HG03565 (cell line): ENCODE data around the gene ACBD4.
"Not testable (repeated sequence)": the region's sequence is repeated elsewhere in the genome, so short reads cannot be mapped to it uniquely, and the experiment has no call there.

ENCODE experiments used
- ATAC-seq: cut with Tn5 transposase; IDR thresholded peaks from one replicate; pipeline ENCODE4 v1.9.1; 2021; ENCODE audit warnings: mild to moderate bottlenecking, moderate library complexity; ENCODE audit not compliant: unreplicated experiment

ACBD4 gene

DNA sequence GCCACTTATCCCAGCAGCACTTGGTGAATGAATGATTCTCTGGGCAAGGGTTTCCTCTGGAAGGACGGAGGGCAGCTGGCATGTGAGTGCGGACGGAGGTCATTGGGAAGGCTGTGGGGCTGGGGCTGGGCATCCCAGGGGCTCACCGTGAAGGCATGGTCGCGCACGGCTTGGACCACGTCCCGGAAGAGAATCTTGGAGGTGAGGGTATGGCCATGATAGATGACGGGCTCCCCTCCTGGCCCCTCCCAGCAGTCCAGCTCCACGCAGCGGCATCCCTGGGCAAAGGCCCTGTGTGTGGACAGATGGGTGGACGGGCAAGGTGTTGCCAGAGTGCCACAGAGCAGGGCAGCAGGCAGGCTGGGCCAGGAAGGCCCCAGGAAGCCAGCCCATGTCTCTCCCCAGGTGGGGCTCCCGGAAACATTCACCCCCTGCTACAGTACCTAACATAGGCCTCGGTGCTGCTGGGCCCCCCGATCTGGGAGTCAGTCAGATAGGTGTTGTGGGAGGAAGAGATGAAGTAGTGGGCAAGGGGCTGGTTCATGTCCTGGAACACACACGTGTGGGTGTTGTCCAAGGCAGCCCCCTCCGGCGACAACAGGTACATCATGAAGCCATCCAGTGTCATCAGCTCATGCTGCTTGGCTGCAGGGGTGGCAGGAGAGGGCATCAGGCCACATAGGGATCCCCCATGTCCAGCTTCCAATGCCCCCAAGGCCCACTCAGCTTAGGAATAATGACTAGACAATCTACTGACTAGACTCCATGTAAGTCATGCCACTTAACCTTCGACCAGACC is 17.4 kb upstream of the ACBD4 start:
- no peak for ATAC-seq

- ATAC-seq = no peak
Observed at GRCh38 chr17:45118691-45119090, 16.8 kb upstream of the ACBD4 start.

- ATAC-seq = no peak
Observed at GRCh38 chr17:45119964-45120363, 15.5 kb upstream of the ACBD4 start.

DNA sequence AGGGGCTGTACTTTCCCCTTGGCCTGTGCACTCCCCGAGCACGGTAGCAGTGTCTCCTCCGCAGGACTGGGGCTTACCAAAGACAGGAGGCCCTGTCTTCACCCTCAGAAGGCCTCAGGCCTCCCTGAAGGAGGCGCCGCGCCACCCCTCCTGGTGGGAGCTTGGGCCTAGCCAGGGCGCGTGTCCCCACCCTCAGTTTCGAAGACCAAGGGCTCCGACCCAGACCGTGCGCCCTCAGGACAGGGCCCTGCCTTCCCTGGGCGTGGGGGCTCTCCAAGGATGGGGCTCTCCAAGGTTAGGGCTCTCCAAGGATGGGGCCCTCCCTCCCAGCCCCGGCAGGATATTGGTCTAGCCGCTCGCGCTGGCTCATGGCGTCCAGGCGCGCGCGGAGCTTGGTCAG is 14.9 kb upstream of the ACBD4 start:
- ATAC-seq = no peak

- ATAC-seq = no peak
Observed at GRCh38 chr17:45121055-45121454, 14.4 kb upstream of the ACBD4 start.

- no peak for ATAC-seq
Observed at GRCh38 chr17:45123076-45123770, 12.3 kb upstream of the ACBD4 start.

GRCh38 chr17:45123930-45124796 is 11.3 kb upstream of the ACBD4 start:
- no peak for ATAC-seq

- ATAC-seq = not testable (repeated sequence)
Observed at GRCh38 chr17:45124797-45125122, 10.7 kb upstream of the ACBD4 start.

DNA sequence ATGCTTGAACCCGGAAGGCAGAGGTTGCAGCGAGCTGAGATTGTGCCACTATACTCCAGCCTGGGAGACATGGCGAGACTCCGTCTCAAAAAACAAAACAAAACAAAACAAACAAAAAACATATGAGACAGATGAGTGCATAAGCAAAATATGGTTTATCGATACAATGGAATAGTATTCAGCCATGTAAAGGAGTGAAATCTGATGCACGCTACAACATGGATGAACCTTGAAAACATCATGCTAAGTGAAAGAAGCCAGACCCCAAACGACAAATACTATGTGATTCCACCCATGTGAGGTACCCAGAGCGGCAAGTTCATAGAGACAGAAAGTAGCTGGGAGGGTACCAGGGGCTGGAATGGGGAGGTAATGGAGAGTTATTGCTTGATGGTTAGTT is 10.0 kb upstream of the ACBD4 start:
- no peak for ATAC-seq

- no peak for ATAC-seq
Observed at GRCh38 chr17:45127207-45127547, 8.3 kb upstream of the ACBD4 start.

- no peak for ATAC-seq
Observed at GRCh38 chr17:45127548-45128300, 7.8 kb upstream of the ACBD4 start.

GRCh38 chr17:45128331-45128730 is 7.2 kb upstream of the ACBD4 start:
- no peak for ATAC-seq

DNA sequence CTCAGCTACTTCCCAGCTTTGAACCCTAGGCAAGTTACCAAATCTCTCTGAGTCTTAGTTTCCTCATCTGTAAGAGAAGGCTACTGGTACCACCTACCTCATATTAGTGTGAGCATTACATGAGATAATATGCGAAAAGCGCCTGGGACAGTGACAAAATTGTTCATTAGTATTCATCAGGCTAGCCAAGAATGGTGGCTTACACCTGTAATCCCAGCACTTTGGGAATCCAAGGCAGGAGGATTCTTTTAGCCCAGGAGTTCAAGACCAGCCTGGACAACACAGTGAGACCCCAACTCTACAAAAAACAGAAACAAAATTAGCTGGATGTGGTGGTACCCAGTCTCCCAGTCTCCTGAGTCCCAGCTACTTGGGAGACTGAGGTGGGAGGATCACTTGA is 6.5 kb upstream of the ACBD4 start:
- no peak for ATAC-seq

DNA sequence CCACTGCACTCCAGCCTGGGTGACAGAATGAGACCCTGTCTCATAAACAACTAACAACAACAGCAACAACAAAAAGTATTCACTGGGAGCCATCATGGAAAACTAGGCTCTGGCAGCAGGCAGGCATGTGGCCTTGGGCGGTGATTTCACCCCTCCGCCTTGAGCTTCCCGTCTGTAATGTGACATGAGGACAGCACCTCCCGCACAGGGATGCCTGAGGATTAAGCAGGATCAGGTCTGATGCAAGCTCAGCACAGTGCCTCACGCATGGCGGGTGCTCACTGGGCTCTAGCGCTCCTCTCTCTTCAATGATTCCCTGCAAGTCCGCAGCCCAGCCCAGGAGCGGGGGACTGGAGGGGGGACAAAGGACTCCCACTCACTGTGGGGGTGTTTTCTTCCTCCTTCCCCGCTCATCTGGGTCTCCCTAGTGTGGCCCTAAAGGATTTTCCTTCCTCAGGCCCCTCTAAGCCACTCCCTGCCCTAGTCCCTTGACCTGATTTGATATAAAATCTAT is 6.0 kb upstream of the ACBD4 start:
- ATAC-seq = no peak

DNA sequence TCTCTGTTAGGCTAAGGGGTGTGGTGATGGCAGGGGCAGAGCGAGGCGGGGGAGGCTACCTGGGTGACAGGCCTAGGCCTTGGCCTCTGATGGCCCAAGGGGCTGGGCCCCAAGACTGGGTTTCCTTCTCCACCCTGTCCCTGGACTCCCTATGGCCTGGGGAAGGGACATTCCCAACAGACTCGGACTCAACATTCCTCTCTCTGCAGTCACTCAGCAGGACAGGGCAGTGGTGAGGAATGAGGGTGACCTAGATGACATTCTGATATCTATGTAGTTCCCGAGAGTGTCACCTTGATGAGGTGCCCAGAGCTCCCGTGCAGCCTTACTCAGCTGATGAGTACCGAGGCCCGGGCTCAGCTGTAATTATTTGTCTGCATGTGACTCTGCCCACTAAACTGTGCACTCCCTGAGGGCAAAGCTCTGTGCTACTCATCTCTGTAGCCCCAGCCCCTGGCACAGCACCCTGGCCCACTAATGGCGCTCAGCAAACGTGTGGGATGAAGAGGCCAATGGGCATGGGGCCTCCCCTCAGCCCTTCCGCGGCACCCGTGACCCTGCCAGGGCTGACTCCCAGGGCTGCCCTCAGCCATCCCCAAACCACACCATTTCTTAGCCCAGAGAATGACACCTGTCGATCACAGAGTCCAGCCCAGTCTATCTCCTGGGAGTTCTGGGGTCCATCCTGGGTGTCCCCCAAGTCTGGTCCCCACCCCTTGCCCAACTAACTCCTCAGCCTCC is 5.4 kb upstream of the ACBD4 start:
- ATAC-seq = no peak

DNA sequence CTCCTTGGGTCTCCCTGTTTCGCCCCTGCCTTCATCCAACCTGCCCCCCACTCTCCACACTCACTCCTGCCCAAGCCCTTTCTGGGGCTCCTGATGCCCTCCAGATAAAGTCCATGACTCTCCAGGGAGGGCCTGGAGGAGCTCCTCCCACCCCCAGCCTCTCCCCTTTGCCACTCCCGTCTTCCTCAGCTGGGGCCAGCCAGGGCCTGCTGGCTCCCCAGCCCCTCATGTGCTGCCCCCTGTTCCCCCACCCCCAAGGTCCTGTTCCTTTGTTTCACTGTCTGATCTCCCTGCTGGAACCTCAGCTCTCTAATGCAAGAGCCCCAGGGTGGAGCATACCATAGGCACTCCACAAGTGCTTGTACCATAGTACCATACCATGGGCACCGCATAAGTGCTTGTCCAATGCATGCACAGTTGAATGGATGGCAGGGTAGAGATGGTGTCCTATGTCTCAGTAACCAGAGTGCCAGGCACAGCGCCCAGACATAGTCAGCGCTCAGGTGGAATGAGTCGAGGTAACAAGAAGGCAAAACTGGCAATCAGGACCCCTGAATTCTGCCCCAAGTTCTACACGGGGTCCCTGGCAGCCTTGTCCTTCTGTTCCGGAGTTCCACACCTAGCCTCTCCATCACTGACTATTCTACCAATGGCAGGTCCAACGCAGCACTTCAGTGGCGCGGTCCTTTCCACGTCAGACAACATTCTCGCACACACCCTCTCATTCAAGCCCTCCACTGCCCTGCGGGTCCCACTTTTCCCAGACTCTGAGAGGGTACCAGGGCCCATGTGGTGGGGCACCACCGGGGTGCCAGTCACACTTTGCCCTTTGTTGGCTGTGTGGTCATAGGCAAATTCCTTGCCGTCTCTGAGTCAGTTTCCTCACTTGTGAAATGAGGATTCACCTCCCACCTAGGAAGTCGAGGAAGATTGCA is 4.5 kb upstream of the ACBD4 start:
- no peak for ATAC-seq

DNA sequence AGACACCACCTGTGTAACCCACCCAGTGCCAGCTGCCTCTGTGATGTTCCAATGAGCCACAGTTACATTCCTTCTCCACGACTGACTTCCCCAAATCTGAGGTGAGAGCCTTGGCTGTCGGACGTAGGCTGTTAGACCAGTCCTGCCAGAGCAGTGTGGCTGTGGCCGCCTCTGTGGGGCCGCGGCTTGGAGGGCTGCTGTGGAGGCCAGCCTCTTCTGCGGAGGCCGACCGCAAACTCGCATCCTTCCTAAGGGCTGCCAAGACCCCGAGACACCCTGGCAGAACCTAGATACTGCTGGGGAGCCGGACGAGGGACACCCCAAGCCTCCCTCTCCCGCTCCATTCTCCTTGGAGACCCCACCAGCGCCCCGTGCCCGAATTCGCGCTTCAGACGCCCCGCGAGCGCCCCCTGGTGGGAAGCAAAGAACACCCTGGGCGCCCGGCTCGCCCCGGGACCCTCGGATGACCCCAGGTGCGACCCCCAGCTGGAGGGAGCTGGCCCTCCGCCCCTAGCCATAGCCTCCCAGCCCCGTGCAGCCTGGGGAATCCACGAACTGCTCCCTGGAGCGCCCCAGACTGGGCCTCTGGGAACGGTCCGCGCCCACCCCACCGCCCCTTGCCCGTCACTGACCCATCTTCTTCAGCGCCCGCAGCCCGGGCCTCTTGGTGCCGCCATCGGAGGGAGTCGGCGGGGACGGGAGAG is 3.7 kb upstream of the ACBD4 start:
- no peak for ATAC-seq

GRCh38 chr17:45132320-45132571 is 3.2 kb upstream of the ACBD4 start, which contains the start of gene PLCD3:
Gene PLCD3, minus strand, starts transcription at chr17:45132515. Its CDS starts 105 bp downstream, at chr17:45132410.
- no peak for ATAC-seq
